Stomach smooth muscle (tissue), 2 donors: ENCODE data around the gene SPG7.
"Not testable (repeated sequence)": the region's sequence is repeated elsewhere in the genome, so short reads cannot be mapped to it uniquely, and the experiment has no call there.

Experiments used
- H3K27ac ChIP-seq: one replicate; pipeline ENCODE4 v1.7.0; 2013; ENCODE audit warnings: mild to moderate bottlenecking, low read length, inconsistent platforms
- H3K27me3 ChIP-seq, 2 donors: one replicate each; pipeline ENCODE4 v1.7.0; 2013; ENCODE audit warnings: low read length in 2 of 2; ENCODE audit not compliant: insufficient read depth in 2 of 2, control insufficient read depth in 1 of 2
- H3K36me3 ChIP-seq, 2 donors: one replicate each; pipeline ENCODE4 v1.7.0; 2013; ENCODE audit warnings: low read length in 2 of 2; ENCODE audit not compliant: control insufficient read depth in 2 of 2, insufficient read depth in 2 of 2
- H3K4me1 ChIP-seq: one replicate; pipeline ENCODE4 v1.7.0; 2013; ENCODE audit warnings: low read length; ENCODE audit not compliant: control insufficient read depth, insufficient read depth
- H3K4me3 ChIP-seq, 2 donors: one replicate each; pipeline ENCODE4 v1.7.0; 2013; ENCODE audit warnings: low read length in 2 of 2
- H3K9ac ChIP-seq, 2 donors: one replicate each; pipeline ENCODE4 v1.7.0; 2013; ENCODE audit warnings: low read length in 2 of 2, mild to moderate bottlenecking in 1 of 2
- H3K9me3 ChIP-seq, 2 donors: one replicate each; pipeline ENCODE4 v1.7.0; 2013; ENCODE audit warnings: low read length in 2 of 2; ENCODE audit not compliant: control insufficient read depth in 2 of 2
- donor health status: healthy.
- donor health status: Pancreatic carcinoma.

Gene SPG7

GRCh38 chr16:89565256-89565505 lies 57.0 kb downstream of the SPG7 start:
- Histone ChIP-seq H3K27ac (no peak overlapping the region), H3K27me3 (peaks cover 4 to 5% of the 10 kb centered on the region in 2 donors), H3K9ac (no peak overlapping the region), H3K4me3 (peak overlapping the region in 1 of 2 donors; percentile 58), H3K9me3 (no peaks in the 10 kb centered on the region), H3K4me1 (peaks cover 41% of the 10 kb centered on the region), H3K36me3 (peaks cover 31% of the 10 kb centered on the region in 2 donors)

GRCh38 chr16:89565506-89566372 lies 57.5 kb downstream of the SPG7 start:
- Histone ChIP-seq H3K36me3 (peaks cover 31% of the 10 kb centered on the region in 2 donors), H3K9ac (no peak overlapping the region), H3K27me3 (peaks cover 8% of the 10 kb centered on the region in 2 donors), H3K9me3 (no peaks in the 10 kb centered on the region), H3K4me1 (peaks cover 41% of the 10 kb centered on the region), H3K4me3 (peak overlapping the region; percentile 8 to 58), H3K27ac (no peak overlapping the region)

GRCh38 chr16:89567656-89568594 lies 59.7 kb downstream of the SPG7 start:
- H3K27me3 ChIP-seq = peaks cover 16 to 20% of the 10 kb centered on the region in 2 donors
- peaks cover 26% of the 10 kb centered on the region for H3K4me1 ChIP-seq
- peaks cover 16 to 17% of the 10 kb centered on the region in 2 donors for H3K36me3 ChIP-seq

GRCh38 chr16:89569506-89570341 lies 61.5 kb downstream of the SPG7 start:
- Histone ChIP-seq H3K4me3 (no peak overlapping the region), H3K27ac (no peak overlapping the region), H3K9me3 (no peaks in the 10 kb centered on the region), H3K27me3 (peaks cover 25 to 37% of the 10 kb centered on the region in 2 donors), H3K9ac (no peak overlapping the region), H3K36me3 (peaks cover 1 to 3% of the 10 kb centered on the region in 2 donors), H3K4me1 (peaks cover 24% of the 10 kb centered on the region)

More at GRCh38 chr16:89567656-89568594, 59.7 kb downstream of the SPG7 start:
- no peaks in the 10 kb centered on the region for H3K9me3 ChIP-seq
- H3K27ac ChIP-seq = no peak overlapping the region
- H3K4me3 ChIP-seq = no peak overlapping the region
- no peak overlapping the region for H3K9ac ChIP-seq

GRCh38 chr16:89570342-89570923 lies 62.2 kb downstream of the SPG7 start:
- no peaks in the 10 kb centered on the region for H3K36me3 ChIP-seq
- peaks cover 22% of the 10 kb centered on the region for H3K4me1 ChIP-seq
- peaks cover 28 to 43% of the 10 kb centered on the region in 2 donors for H3K27me3 ChIP-seq
- no peak overlapping the region for H3K9ac ChIP-seq
- no peak overlapping the region for H3K4me3 ChIP-seq
- no peaks in the 10 kb centered on the region for H3K9me3 ChIP-seq
- no peak overlapping the region for H3K27ac ChIP-seq

GRCh38 chr16:89570983-89571598 lies 62.9 kb downstream of the SPG7 start:
- H3K9ac ChIP-seq, H3K27ac ChIP-seq, H3K9me3 ChIP-seq, H3K4me3 ChIP-seq, H3K36me3 ChIP-seq: not testable (repeated sequence)
- Histone ChIP-seq H3K27me3 (peaks cover 28 to 47% of the 10 kb centered on the region in 2 donors), H3K4me1 (peaks cover 19% of the 10 kb centered on the region)

GRCh38 chr16:89571636-89572035 lies 63.4 kb downstream of the SPG7 start:
- H3K27me3 ChIP-seq = peaks cover 28 to 52% of the 10 kb centered on the region in 2 donors
- no peaks in the 10 kb centered on the region for H3K36me3 ChIP-seq
- no peak overlapping the region for H3K27ac ChIP-seq
- H3K4me1 ChIP-seq = peaks cover 16% of the 10 kb centered on the region
- H3K4me3 ChIP-seq = no peak overlapping the region
- no peak overlapping the region for H3K9ac ChIP-seq
- no peaks in the 10 kb centered on the region for H3K9me3 ChIP-seq

- Histone ChIP-seq H3K27me3 (peaks cover 31 to 57% of the 10 kb centered on the region in 2 donors), H3K9me3 (no peaks in the 10 kb centered on the region), H3K4me3 (no peak overlapping the region), H3K27ac (no peak overlapping the region), H3K9ac (no peak overlapping the region), H3K4me1 (peaks cover 16% of the 10 kb centered on the region), H3K36me3 (no peaks in the 10 kb centered on the region)
Measured at GRCh38 chr16:89572073-89572484, 63.9 kb downstream of the SPG7 start.

GRCh38 chr16:89572485-89573205 lies 64.4 kb downstream of the SPG7 start:
- H3K27me3 ChIP-seq = peaks cover 35 to 60% of the 10 kb centered on the region in 2 donors
- no peak overlapping the region for H3K4me3 ChIP-seq
- peaks cover 16% of the 10 kb centered on the region for H3K4me1 ChIP-seq
- H3K9me3 ChIP-seq = no peaks in the 10 kb centered on the region
- no peaks in the 10 kb centered on the region for H3K36me3 ChIP-seq
- no peak overlapping the region for H3K27ac ChIP-seq
- H3K9ac ChIP-seq = no peak overlapping the region
